ENCODE data around the gene ANAPC2.
"Not testable (repeated sequence)": the region's sequence is repeated elsewhere in the genome, so short reads cannot be mapped to it uniquely, and the experiment has no call there.

ANAPC2 gene

DNA sequence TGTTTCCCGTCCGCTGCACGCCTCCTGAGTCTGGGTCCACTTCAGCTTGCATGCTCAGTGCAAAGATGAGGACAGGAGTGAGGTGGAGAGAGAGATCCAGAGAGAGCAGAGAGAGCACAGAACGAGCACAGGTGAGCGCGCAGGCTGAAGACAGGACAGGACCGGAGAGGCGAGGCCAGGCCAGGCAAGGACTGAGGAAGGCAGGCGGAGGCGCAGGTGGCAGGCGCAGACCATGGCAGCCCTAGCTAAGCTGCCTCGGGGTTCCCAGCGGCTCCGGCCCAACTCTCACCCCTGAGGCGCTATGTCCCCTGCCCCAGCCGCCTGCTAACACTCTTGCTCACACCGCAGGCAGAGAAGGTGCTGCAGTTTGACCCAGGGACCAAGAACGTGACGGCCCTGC lies 39.7 kb downstream of the ANAPC2 start:
- DNase-seq (ENCODE audit: extremely low read depth in 1 of 2, low read depth in 1 of 2) = no peak

DNA sequence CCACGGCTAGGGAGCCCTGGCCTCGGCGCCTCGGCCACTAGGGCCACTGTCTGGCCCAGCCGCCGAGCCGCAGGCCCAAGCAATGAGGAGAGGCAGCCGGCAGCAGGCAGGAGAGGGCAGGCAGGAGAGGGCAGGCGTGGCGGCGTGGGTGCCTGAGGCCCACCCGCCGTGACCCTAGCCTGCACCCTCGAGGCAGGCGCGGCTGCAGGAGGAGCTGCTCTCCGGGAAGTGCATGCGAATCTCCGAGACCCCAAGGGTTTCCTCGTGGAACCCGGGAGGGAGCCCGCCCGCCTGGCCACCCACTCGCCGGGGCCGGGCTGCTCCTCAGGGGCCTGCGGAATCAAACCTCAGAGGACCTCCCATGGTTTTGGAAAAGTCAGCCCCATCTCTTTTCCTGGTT lies 40.1 kb downstream of the ANAPC2 start:
- DNase-seq (ENCODE audit: extremely low read depth in 1 of 2, low read depth in 1 of 2) = no peak

DNA sequence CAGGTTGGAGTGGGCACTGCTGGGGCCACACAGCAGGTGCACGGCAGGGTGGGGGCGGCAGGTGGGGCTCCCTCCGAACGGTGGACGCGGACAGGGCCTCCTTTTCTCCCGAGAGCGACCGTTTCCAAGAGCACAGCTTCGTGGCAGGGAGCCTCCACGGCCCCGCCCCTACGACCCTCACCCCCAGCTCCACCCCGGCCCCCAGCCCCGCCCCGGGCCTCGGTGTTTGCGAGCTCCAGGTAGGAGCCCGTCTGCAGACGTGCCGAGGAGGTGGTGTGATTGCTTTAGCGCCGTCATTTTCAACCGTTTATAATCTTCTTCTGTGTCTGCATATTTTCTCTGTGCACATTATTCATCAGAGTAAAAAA lies 40.6 kb downstream of the ANAPC2 start:
- no peak for DNase-seq (ENCODE audit: extremely low read depth in 1 of 2, low read depth in 1 of 2)

DNA sequence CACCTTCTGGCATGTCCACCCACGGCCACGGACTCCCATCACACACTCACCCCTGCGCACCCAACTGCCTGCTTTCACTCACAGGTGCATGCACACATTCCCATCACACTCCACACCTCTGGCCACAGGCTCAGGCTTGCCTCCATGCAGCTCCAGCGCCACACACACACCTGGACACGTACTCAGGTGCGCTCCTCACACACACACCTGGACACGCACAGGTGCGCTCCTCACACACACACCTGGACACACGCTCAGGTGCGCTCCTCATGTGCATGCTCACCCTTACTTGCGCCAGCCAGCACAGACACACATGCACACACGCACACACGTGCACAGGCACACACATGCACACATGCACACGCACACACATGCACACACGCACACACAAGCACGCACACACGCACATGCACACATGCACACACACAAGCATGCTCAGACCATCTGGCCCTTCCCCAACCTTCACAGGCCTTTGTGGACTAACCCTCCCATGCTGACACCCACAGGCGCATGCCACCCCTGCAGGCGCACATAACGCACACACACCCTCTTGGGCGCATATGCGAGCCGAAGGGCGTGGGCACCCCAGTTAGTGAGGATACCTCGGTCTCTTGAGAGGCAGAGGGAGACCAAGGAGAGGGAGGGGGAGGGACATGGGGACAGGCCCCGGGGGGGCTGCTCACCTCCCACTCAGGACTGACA lies 41.1 kb downstream of the ANAPC2 start:
- no peak for DNase-seq (ENCODE audit: extremely low read depth in 1 of 2, low read depth in 1 of 2)

DNA sequence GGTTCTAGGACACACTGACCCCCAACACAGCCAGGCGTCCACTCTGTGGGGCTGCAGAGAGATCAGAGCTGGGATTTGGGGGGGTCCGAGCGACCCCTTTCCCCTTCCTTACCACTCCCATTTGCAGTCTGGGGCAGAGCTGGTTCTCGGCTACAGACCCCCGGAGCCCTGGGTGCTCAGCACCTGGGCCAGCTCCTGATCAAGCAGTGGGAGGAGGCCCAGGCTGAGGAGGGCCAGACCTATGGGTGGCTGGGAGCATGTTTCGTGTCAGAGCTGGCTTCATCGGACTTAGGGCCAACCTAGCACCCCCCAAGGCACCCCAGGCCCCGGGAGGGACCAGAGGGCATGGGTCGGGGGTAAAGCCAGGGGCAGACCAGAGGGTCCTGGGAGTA lies 41.8 kb downstream of the ANAPC2 start:
- no peak for DNase-seq (ENCODE audit: extremely low read depth in 1 of 2, low read depth in 1 of 2)

DNA sequence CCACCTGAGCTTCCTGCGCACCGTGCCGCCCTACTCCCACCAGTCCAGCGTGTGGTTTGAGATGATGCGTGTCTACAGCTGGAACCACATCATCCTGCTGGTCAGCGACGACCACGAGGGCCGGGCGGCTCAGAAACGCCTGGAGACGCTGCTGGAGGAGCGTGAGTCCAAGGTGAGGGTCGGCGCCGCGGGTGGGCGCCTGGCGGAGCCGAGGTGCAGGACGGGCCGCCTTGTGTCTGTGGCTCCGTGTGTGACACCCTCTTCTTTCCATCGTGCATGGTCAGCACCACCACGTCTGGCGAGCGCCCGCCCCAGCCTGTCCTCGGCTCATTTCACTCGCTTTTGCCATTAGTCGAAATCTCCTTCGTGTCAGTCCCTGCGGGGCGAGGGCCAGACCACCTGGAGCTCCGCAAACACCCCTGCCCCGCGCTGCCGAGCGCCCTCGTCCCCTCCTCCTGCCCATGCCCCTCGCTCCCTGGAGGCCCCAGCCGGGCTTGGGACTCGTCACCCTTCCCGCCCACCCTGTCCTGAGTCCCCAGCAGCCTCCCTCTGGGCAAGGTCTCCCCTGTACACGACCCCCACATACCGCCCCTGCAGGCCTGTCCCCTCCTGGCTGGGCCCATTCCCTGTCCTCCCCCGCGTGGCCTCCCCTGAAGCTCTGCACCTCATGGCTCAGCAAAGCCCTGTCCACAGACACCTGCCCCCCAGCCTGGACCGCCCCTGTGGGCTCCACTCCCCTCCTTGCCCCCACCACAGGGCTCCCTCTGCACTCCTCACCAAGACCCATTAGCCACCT lies 42.4 kb downstream of the ANAPC2 start:
- no peak for DNase-seq (ENCODE audit: extremely low read depth in 1 of 2, low read depth in 1 of 2)

DNA sequence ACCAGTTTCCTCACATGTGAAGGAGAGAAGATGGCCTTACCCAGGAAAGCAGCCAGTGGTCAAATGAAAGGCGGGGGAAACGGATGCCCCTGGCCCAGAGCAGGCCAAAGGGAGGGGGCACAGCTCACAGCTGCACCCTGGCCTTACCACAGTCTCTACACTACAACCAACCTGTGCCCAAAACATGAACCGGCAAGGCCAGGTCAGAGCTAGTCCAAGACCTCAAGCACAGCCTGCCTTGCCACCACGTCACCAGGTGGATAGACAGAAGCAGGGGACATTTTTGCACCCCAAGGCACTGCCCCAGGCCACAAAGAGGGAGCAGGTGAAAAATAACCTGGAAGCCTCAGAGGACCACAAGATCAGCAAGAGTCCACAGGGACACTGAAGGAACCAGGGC lies 44.9 kb downstream of the ANAPC2 start:
- DNase-seq (ENCODE audit: extremely low read depth in 1 of 2, low read depth in 1 of 2) = no peak

DNA sequence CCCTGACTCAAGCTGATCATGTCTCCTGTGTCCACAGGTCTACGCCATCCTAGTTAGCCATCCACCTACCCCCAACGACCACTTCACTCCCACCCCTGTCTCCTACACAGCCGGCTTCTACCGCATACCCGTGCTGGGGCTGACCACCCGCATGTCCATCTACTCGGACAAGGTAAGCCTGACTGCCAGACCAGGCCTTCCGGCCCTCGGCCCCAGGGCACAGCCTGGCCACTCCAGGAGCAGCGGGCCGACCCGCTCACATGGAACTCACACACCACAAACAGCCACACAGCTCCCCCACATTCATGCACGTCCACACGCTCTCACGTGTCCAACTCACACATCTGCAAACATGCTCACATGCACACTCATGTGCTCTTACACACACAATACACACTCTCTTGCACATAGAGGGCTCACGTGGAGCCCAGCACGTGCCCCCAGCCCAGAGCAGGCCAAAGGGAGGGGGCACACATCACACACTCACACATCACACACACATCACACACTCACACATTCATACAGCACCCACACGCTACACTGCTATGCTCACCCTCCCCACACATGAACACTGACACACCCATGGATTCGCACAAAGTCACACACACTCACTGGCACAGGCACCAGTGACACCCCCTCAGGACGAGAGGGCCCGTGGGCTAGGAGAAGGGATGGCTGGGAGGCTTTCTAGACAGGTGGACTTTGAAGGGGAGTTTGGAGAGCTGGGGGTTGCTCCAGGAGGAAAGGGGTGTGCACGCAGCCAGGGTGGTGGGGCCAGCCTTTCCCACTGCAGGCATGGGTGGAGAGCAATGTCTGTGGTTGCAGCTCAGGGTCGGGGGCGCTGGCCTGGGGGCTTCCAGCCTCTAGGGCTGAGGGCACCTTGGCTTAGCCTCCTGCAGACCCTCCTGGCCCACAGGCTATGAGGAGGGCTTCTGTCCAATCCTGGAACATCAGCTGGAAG lies 46.1 kb downstream of the ANAPC2 start:
- no peak for DNase-seq (ENCODE audit: extremely low read depth in 1 of 2, low read depth in 1 of 2)

DNA sequence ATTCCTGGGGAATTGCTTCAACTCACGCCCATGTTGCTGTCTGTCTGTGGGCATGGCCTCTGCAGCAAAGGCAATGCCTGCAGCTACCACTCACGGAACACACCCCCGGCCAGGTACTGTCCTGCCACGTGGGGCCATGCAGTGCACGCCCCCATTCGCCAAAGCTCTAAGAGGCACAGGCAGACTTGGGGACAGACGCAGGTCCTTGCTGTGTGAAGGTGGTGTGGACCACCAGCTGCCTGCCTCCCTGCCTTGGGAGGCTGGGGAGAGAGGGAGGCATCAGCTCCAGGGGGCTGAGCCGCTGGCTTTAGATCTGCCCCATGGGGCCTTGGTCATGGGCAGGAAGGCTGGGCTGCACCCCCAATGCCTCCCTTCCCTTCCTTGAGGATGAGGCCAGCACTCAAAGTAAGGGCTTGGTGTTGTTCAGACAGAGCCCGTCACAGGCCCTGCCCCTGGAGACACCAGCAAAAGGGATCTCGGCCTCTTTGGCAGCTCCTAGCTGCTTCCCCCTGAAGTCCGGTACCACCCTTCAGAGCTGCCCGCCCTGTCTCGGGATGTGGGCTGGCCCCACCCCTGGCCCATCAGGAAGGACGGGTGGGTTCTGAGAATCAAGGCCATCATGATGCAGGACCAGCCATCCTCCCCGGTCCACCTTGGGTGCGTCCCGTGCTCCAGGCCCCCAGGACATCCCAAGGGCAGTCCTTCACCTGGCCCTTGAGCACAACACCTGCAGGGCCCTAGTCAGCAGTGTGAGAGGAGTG lies 47.1 kb downstream of the ANAPC2 start:
- DNase-seq (ENCODE audit: extremely low read depth in 1 of 2, low read depth in 1 of 2) = no peak

DNA sequence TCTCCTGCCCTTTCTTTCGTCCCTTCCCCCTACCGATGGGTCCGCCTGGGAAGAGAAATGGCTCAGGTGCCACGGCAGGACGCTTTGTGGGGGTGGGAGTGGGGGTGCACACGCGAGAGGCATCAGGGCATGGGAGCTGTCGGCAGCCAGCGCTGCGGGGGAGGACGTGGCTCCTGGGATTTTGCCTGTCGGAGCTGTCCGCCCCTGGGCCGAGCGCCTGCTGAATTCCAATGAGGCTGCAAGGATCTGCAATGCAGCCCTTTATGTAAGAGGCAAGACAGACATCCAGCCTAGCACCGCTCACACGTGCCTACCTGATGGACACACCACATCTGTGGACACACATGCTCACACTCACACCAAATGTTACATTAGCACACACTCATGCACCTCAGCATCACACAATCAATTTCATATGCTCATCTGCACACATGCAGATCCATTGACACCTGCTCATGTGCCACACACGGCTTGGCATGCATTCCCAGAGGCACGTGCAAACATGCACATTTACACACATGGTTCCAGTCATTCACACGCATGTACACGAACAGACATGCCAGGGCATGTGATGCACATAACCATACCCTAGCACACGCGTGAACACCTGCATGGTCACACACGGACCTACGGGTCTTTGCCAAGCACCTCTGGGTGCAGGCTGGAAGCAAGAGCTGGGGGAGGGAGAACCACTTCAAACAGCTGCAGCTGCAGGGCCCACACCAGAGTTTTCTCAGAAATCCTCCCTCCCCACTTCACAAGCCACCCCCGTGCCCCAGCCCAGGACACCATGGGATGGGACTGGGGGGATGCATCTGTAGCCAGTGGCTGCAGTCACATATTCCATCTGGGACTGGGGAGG lies 48.0 kb downstream of the ANAPC2 start:
- no peak for DNase-seq (ENCODE audit: extremely low read depth in 1 of 2, low read depth in 1 of 2)

DNA sequence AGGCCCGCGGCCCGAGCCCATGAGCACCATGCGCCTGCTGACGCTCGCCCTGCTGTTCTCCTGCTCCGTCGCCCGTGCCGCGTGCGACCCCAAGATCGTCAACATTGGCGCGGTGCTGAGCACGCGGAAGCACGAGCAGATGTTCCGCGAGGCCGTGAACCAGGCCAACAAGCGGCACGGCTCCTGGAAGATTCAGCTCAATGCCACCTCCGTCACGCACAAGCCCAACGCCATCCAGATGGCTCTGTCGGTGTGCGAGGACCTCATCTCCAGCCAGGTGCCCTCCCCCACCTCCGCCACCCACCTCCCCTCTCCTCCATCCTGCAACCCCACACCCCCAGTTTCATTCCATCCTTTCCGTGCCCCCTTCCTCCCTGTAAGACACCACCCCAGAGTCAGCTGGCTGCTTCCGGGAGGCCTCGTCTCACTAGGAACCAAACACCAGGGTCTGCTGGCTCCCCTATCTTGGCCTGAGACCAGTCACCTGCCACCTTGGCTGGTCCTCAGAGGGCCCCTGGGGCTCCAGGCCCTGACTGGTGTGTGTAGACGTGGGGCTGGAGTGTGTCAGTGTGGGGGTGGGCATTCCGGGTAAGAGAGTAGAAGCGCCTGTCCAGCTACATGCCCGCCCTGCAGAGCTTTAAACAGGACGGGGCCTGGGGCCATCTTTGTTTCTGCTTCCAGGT lies 48.8 kb downstream of the ANAPC2 start:
- no peak for DNase-seq (ENCODE audit: extremely low read depth in 1 of 2, low read depth in 1 of 2)

DNA sequence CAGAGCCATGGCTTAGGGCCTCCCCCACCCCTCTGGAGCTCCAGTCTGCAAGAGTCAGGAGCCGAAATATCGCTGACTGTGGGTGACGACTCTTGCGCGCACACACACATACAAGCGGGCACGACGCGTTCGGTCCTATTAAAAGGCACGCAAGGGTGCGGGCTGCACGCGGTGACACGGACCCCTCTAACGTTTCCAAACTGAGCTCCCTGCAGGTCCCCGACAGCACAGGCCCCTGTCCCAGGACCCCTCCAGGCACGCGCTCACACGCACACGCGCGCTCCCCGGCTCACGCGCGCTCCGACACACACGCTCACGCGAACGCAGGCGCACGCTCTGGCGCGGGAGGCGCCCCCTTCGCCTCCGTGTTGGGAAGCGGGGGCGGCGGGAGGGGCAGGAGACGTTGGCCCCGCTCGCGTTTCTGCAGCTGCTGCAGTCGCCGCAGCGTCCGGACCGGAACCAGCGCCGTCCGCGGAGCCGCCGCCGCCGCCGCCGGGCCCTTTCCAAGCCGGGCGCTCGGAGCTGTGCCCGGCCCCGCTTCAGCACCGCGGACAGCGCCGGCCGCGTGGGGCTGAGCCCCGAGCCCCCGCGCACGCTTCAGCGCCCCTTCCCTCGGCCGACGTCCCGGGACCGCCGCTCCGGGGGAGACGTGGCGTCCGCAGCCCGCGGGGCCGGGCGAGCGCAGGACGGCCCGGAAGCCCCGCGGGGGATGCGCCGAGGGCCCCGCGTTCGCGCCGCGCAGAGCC lies 49.5 kb downstream of the ANAPC2 start, which contains the start of gene GRIN1:
Gene GRIN1, plus strand, starts transcription at position 433 of the 746 bp plus-strand sequence. CDS start 333 bp downstream, outside the sequence.
- no peak for DNase-seq (ENCODE audit: extremely low read depth in 1 of 2, low read depth in 1 of 2)

DNA sequence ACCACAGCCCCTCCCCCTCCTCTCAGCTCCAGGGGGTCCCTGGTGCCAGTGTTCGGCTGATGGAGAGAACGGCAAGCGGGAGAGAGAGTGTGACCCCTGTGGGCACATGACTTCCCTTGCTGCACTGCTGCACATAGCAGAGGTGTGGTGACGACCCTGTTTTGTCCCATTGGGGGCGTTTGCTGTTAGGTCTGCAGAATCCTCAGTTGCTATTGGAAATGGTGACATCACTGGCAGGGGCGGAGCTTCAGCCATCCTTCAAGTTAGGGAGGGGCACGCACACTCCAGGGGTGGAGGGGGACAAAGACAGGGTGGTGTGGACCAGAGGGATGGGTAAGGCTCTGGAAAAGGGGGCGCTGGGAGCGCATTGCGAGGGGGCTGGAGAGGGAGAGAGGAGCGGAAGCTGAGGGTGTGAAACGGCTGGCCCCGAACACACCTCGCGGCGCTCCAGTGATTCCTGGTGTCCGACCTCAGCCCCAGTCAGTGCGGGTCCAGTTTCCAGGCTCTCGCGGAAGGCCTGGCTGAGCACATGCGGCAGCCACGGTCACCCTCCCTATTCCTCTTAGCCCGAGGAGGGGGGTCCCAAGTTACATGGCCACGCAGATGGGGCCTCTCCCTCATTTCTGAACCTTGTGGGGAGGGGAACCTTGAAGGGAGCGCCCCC lies 50.2 kb downstream of the ANAPC2 start:
- DNase-seq (ENCODE audit: extremely low read depth in 1 of 2, low read depth in 1 of 2) = no peak

DNA sequence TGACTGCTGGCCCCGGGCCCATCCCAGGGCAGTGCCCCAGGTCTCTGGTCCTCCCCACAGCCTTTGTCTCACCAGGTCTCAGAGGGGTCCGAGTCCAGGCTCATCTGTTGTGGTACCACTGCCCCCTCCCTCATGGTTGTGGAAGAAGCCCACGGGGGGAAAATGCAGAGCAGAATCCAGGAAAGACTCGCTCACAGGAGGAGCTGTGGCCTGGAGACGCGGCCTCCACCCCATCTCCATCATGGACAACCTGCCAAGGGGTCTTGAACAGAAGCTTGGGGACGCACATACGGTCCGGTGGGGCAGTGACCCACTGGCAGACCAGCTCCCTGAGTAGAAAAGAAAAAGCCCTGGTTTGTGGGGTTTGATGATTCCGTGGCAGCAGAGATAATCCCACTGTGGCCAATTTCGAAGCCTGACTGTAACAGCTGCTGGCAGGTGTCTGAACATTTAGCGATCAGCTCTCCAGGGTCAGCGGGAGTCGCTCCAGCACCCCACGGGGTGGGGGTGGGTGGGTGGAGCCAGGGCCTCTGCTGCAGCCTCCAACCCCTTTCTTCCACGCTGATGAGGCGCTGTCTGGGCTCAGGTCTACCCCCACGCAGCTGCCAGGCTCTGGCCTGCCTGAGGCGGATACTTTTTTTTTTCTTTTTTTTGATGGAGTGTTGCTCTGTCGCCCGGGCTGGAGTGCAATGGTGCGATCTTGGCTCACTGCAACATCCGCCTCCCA lies 51.3 kb downstream of the ANAPC2 start:
- DNase-seq (ENCODE audit: extremely low read depth in 1 of 2, low read depth in 1 of 2) = no peak

DNA sequence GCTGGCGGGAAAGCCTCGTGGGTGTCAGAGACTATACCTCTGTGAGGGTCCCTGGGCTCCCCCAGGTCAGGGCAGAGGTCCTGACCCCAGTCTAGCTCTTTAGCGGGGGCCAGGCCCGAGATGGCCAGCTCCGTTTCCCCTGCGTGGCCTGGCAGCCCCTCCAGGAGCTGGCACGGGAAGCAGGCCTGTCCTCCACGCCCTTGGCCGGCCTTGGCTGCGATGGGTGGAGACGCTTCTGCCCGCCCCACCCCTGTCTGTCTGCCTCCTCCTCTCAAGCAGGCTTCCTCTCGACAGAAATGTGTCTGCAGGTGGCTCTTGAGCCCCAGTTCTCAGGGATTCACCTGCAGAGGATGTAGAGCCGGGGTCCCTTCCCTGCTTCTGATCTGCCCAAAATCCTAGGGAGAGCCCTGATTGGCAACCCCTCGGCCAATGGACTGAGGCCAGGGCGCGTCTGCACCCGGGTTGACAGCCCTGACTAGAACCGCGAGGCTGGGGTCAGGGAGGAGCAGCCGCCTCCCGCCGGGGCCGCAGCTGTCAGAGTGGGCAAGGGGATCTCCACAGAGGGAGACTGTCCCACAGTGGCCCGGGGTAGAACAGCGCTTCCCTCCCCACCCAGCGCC lies 52.0 kb downstream of the ANAPC2 start:
- DNase-seq (ENCODE audit: extremely low read depth in 1 of 2, low read depth in 1 of 2) = no peak

DNA sequence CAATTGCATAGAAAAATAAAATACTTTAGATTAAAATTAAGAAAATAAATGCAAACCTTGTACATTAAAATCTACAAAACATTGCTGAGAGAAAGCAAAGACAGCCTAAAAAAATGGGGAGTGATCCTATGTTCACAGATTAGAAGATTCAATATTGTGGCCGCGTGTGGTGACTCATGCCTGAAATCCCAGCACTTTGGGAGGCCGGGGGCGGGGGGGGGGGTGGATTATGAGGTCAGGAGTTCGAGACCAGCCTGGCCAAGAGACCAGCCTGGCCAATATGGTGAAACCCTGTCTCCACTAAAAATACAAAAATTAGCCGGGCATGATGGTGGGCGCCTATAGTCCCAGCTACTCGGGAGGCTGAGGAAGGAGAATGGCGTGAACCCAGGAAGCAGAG lies 53.2 kb downstream of the ANAPC2 start:
- DNase-seq (ENCODE audit: extremely low read depth in 1 of 2, low read depth in 1 of 2) = not testable (repeated sequence)

DNA sequence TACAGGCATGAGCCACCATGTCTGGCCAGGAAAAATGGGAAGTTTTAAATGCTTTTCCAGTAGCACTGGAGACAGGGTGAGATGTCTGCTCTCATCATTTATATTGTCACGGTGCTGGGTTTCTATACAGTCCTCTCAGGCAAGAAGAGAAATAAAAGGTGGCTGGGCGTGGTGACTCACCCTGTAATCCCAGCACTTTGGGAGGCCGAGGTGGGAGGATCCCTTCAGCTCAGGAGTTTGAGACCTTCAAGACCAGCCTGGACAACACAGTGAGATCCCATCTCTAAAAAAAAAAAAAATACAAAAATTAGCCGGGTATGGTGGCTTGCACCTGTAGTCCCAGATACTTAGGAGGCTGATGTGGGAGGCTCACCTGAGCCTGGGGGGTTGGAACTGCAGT lies 54.2 kb downstream of the ANAPC2 start:
- no peak for DNase-seq (ENCODE audit: extremely low read depth in 1 of 2, low read depth in 1 of 2)
